Prostate gland (tissue), 2 donors: ENCODE measurements around the gene SBK2. TPM values are rescaled to one million over a fixed set of nuclear protein-coding genes. Genes with fewer than 3 reads are reported as not detected.
A peak's percentile ranks its signal among the peaks of the same experiment; 100 is the strongest.

Experiments
- DNase-seq: peaks from one replicate; pipeline ENCODE4 v3.0.0-alpha.2; 2019; ENCODE audit warnings: low spot score
- H3K27ac ChIP-seq, 2 donors: fragments of 200-600 bp; sonication (generic); 2 replicates each; pipeline ENCODE4 v1.5.1; 2017 to 2019
- H3K27me3 ChIP-seq: fragments of 200-600 bp; sonication (generic); replicated peaks from 2 replicates; pipeline ENCODE4 v1.5.1; 2019; ENCODE audit not compliant: insufficient read depth
- H3K36me3 ChIP-seq, 2 donors: fragments of 200-600 bp; sonication (generic); 1 replicate in 1 of 2; 2 replicates in 1 of 2; pipeline versions ENCODE4 v1.5.1 to v1.8.1; 2017 to 2019
- H3K4me1 ChIP-seq: fragments of 200-600 bp; sonication (generic); replicated peaks from 2 replicates; pipeline ENCODE4 v1.5.1; 2019
- H3K4me3 ChIP-seq, 2 donors: fragments of 200-600 bp; sonication (generic); 2 replicates each; pipeline ENCODE4 v1.5.1; 2017 to 2019
- H3K9me3 ChIP-seq: fragments of 200-600 bp; sonication (generic); 2 replicates; pipeline ENCODE4 v1.5.1; 2017
- POLR2A ChIP-seq: fragments of 450-650 bp; IDR thresholded peaks from one replicate; pipeline ENCODE4 v1.6.1; 2016; ENCODE audit warnings: antibody characterized with exemption, mild to moderate bottlenecking
- POLR2AphosphoS5 ChIP-seq: sonication (generic); formaldehyde crosslinking; IDR thresholded peaks from one replicate; pipeline ENCODE4 v1.6.1; 2017; ENCODE audit warnings: antibody characterized with exemption
- WGBS: methylation state at CpG from one replicate; pipeline ENCODE4 v1.1.5; 2018; 5-methylcytosine and 5-hydroxymethylcytosine counted together
- intact Hi-C: fragments of 100-400 bp; cut with DNase I; formaldehyde crosslinking; loops from one replicate; pipeline ENCODE4 v1.14.2; 2022
- total RNA-seq, 2 donors: library from RNA; depleted of rRNA; stranded (reverse); fragments of >200 nt; gene quantifications; one replicate each; pipeline ENCODE4 v1.1.0, GENCODE V29; 2016
- TF ChIP-seq, protein P1 (sequence below), 4 experiments: fragments of 200-600 bp in 2 of 4; fragments of 450-650 bp in 2 of 4; sonication (generic) in 2 of 4; IDR thresholded peaks; 1 replicate in 3 of 4; 2 replicates in 1 of 4; pipeline ENCODE4 v1.5.1; 2016 to 2019; ENCODE audit warnings: antibody characterized with exemption in 4 of 4, mild to moderate bottlenecking in 2 of 4, moderate library complexity in 2 of 4

The SBK2 gene
- total RNA-seq, 2 donors from 2014 or later: not detected

DNA sequence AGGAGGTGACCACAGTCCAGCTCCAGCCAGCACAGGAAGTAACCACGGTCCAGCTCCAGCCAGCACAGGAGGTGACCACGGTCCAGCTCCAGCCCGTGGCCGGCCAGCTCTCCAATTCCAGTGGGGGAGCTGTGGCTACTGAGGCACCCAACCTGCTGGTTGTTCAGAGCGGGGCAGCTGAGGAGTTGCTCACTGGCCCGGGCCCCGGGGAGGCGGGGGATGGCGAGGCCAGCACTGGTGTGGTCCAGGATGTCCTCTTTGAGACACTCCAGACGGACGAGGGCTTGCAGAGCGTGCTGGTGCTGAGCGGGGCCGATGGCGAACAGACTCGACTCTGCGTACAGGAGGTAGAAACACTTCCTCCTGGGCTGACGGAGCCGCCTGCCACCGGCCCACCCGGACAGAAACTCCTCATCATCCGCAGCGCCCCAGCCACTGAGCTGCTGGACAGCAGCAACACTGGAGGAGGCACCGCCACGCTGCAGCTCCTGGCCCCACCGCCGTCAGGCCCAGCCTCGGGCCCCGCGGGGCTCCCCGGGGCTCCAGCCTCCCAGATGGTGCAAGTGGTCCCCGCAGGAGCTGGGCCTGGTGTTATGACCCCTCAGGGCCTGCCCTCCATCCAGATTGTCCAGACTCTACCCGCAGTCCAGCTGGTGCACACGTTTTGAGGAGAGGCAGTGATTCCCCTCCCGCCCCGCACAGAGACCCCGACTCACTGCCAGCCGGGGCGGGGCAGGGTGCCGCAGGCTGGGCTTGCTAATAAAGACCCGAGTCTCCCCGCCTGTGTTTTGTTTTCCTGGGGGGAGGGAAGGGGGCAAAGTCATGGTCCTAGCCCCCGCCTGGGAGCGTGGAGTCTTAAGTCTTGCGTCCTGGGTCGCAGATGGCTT is 53.0 kb downstream of the SBK2 start:
- peaks cover 4% of the 10 kb centered on the region for H3K4me1 ChIP-seq
- DNase-seq: no peak
- H3K9me3 ChIP-seq: no peaks in the 10 kb centered on the region
- 77% methylated on average over 46 of the region's 46 CpGs for WGBS
- intact Hi-C loops: no loop called here
- TF ChIP-seq, protein P1, sequence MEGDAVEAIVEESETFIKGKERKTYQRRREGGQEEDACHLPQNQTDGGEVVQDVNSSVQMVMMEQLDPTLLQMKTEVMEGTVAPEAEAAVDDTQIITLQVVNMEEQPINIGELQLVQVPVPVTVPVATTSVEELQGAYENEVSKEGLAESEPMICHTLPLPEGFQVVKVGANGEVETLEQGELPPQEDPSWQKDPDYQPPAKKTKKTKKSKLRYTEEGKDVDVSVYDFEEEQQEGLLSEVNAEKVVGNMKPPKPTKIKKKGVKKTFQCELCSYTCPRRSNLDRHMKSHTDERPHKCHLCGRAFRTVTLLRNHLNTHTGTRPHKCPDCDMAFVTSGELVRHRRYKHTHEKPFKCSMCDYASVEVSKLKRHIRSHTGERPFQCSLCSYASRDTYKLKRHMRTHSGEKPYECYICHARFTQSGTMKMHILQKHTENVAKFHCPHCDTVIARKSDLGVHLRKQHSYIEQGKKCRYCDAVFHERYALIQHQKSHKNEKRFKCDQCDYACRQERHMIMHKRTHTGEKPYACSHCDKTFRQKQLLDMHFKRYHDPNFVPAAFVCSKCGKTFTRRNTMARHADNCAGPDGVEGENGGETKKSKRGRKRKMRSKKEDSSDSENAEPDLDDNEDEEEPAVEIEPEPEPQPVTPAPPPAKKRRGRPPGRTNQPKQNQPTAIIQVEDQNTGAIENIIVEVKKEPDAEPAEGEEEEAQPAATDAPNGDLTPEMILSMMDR (IDR thresholded peaks at IDR 0.05): no peak
- TF ChIP-seq POLR2A: no peak
- no peak for TF ChIP-seq POLR2AphosphoS5
- H3K4me3 ChIP-seq: peak overlapping the region in 1 of 2 donors; percentile 57
- peaks cover 0 to 5% of the 10 kb centered on the region in 2 donors for H3K36me3 ChIP-seq
- peak overlapping the region in 1 of 2 donors; percentile 80 for H3K27ac ChIP-seq
- no peaks in the 10 kb centered on the region for H3K27me3 ChIP-seq

DNA sequence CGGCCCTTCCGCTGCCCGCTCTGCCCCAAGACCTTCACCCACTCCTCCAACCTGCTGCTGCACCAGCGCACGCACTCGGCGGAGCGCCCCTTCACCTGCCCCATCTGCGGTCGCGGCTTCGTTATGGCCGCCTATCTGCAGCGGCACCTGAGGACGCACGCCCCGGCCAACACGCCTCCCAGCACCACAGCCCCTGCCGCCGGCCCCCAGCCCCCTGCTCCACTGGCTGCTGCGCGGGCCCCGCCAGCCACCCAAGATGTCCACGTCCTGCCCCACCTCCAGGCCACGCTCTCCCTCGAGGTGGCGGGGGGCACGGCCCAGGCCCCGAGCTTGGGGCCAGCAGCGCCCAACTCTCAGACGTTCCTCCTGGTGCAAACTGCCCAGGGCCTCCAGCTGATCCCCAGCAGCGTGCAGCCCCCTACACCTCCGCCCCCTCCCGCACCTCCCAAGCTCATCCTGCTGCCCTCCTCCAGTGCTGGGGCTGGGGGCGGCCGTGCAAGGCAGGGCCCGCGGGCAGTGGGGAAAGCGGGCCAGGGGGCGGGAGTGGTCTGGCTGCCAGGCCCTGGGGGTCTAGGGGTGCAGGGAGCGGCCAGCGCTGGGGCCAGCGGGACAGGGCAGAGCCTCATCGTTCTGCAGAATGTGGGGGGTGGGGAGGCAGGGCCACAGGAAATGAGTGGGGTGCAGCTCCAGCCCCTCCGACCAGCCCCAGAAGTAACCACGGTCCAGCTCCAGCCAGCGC is 53.8 kb downstream of the SBK2 start:
- Histone ChIP-seq H3K27me3 (no peaks in the 10 kb centered on the region), H3K36me3 (peaks cover 0 to 5% of the 10 kb centered on the region in 2 donors), H3K4me1 (peaks cover 4% of the 10 kb centered on the region), H3K27ac (no peak overlapping the region), H3K9me3 (no peaks in the 10 kb centered on the region), H3K4me3 (no peak overlapping the region)
- no peak for DNase-seq
- intact Hi-C loops: no loop called here
- WGBS: 91% methylated on average over 47 of the region's 47 CpGs
- TF ChIP-seq POLR2AphosphoS5 (no peak), POLR2A (no peak)
- TF ChIP-seq, protein P1 (IDR thresholded peaks at IDR 0.05): no peak

GRCh38 chr19:55482156-55482961 is 54.6 kb downstream of the SBK2 start:
- TF ChIP-seq POLR2AphosphoS5 (no peak), POLR2A (no peak)
- TF ChIP-seq, protein P1 (IDR thresholded peaks at IDR 0.05): no peak
- intact Hi-C loops: no loop called here
- no peak for DNase-seq
- Histone ChIP-seq H3K4me3 (no peak overlapping the region), H3K4me1 (peaks cover 4% of the 10 kb centered on the region), H3K9me3 (no peaks in the 10 kb centered on the region), H3K36me3 (peaks cover 0 to 5% of the 10 kb centered on the region in 2 donors), H3K27me3 (no peaks in the 10 kb centered on the region), H3K27ac (no peak overlapping the region)
- 91% methylated on average over 50 of the region's 83 CpGs for WGBS

DNA sequence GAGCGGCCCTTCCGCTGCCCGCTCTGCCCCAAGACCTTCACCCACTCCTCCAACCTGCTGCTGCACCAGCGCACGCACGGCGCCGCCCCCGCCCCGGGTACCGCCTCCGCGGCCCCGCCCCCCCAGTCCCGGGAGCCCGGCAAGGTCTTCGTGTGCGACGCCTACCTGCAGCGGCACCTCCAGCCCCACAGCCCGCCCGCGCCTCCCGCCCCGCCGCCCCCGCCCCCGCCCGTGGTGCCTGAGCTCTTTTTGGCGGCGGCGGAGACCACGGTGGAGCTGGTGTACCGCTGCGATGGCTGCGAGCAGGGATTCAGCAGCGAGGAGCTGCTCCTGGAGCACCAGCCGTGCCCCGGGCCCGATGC is 55.2 kb downstream of the SBK2 start:
- Histone ChIP-seq H3K27ac (no peak overlapping the region), H3K36me3 (peaks cover 0 to 5% of the 10 kb centered on the region in 2 donors), H3K27me3 (no peaks in the 10 kb centered on the region), H3K4me3 (no peak overlapping the region), H3K4me1 (peaks cover 4% of the 10 kb centered on the region), H3K9me3 (no peaks in the 10 kb centered on the region)
- no peak for TF ChIP-seq POLR2AphosphoS5
- TF ChIP-seq POLR2A: no peak
- WGBS: 71% methylated on average over 30 of the region's 40 CpGs
- no peak for DNase-seq
- intact Hi-C loops: no loop called here
